Fibroblast of skin of back (primary cell): ENCODE data around the gene TCEANC2.

Experiments used
- DNase-seq: peaks from one replicate; pipeline ENCODE4 v3.0.0-alpha.2; 2013

Gene TCEANC2

GRCh38 chr1:54115520-54115919 lies 62.1 kb downstream of the TCEANC2 start:
- no peak for DNase-seq

GRCh38 chr1:54117815-54118563 lies 64.6 kb downstream of the TCEANC2 start:
- DNase-seq = peak; percentile 44

- peak; percentile 96 for DNase-seq
These were observed 65.3 kb downstream of the TCEANC2 start for GRCh38 chr1:54118704-54119103.

GRCh38 chr1:54120018-54120697 lies 66.8 kb downstream of the TCEANC2 start:
- no peak for DNase-seq

- DNase-seq = no peak
These were observed 67.5 kb downstream of the TCEANC2 start for GRCh38 chr1:54120698-54121481.

- DNase-seq = peak; percentile 77
These were observed 68.2 kb downstream of the TCEANC2 start for GRCh38 chr1:54121482-54122134.

- no peak for DNase-seq
These were observed 68.8 kb downstream of the TCEANC2 start for GRCh38 chr1:54122135-54122751.

GRCh38 chr1:54122992-54123391 lies 69.6 kb downstream of the TCEANC2 start:
- no peak for DNase-seq

GRCh38 chr1:54124472-54124871 lies 71.1 kb downstream of the TCEANC2 start:
- DNase-seq = no peak

GRCh38 chr1:54124906-54125305 lies 71.5 kb downstream of the TCEANC2 start:
- no peak for DNase-seq

GRCh38 chr1:54125386-54126070 lies 72.1 kb downstream of the TCEANC2 start:
- DNase-seq = no peak

- no peak for DNase-seq
These were observed 72.9 kb downstream of the TCEANC2 start for GRCh38 chr1:54126271-54126815.

GRCh38 chr1:54127594-54128300 lies 74.3 kb downstream of the TCEANC2 start:
- no peak for DNase-seq

- DNase-seq = no peak
These were observed 76.5 kb downstream of the TCEANC2 start for GRCh38 chr1:54129858-54130257.

GRCh38 chr1:54131419-54131818 lies 78.0 kb downstream of the TCEANC2 start:
- DNase-seq = no peak

- peak; percentile 65 for DNase-seq
These were observed 79.1 kb downstream of the TCEANC2 start for GRCh38 chr1:54132495-54132894.

GRCh38 chr1:54134295-54134694 lies 80.9 kb downstream of the TCEANC2 start:
- no peak for DNase-seq

GRCh38 chr1:54135436-54136120 lies 82.2 kb downstream of the TCEANC2 start:
- peak; percentile 72 for DNase-seq

- DNase-seq = no peak
These were observed 83.0 kb downstream of the TCEANC2 start for GRCh38 chr1:54136269-54136896.
